ENCODE data around the gene COG4. TPM values are rescaled to one million over a fixed set of nuclear protein-coding genes. Genes with fewer than 3 reads are reported as not detected.
"Not testable (repeated sequence)": the region's sequence is repeated elsewhere in the genome, so short reads cannot be mapped to it uniquely, and the experiment has no call there.

Gene COG4
- total and polyA plus RNA-seq, 2 experiments from 2014 or later, result 60.6 to 66.4 TPM

DNA sequence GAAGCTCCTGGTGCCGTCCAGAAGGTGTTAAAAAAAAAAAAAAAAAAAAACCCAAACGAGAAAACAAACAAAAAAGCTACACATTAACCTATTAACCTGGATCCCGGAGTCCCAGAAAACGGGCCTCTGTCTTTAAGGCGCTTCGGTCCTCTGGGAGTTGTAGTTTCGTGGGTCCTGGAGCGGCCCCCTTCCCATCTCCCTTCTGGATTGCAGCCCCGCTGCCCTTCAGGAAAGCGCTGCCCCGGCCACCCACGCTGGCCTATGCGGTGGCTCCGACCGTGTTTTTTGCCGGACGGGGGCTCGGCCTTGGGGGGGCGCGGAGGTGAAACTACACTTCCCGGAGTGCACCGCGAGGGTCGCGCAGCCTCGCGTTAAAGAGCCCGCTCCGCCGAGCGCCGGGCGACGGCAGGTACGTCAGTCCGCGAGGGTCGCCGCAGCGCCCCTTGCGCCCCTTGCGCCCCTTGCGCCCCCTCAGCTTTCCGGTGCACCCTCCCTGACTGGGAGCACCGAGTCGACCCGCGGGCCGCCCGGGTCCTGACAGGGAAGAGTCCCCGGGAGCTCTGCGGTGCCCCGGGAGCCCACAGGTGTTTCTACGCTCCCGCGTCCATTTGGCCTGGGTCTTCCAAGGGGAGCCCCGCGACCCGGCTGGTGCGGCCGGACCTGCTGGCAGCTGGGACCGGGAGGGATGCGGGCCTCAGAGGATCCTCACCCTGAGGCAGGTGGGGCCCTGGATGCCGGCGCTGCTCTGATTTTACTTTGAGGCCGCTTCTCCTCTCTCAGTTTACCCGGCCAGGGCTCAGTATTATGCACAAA lies 68.9 kb downstream of the COG4 start, which contains the start of gene FCSK:
FCSK (plus strand) TSS at position 374 of the 813 bp plus-strand sequence. CDS start 8,596 bp downstream, outside the sequence.
- DNase-seq, result peak; percentile 78
- H3K9ac ChIP-seq, result peak within 1 kb of the TSS; percentile 87
- H3K27me3 ChIP-seq (replicated peaks; ENCODE audit: insufficient read depth), result no peaks in the 10 kb centered on the region
- no peaks in the 10 kb centered on the region for H3K79me2 ChIP-seq (ENCODE audit: insufficient read depth)
- H3F3A ChIP-seq (ENCODE audit: insufficient read depth), result no peaks in the 10 kb centered on the region
- in situ Hi-C loops (cut with MboI), result no loop called here
- H3K27ac ChIP-seq, result peak within 1 kb of the TSS; percentile 69
- 1% methylated on average over 41 to 51 of the region's 67 CpGs for WGBS, 2 experiments (ENCODE audit: low coverage in 1 of 2, low lambda C conversion rate in 2 of 2, missing lambda C conversion rate in 2 of 2)
- peak within 1 kb of the TSS; percentile 92 for H2AFZ ChIP-seq
- peak within 1 kb of the TSS; percentile 91 for H3K4me2 ChIP-seq (ENCODE audit: unreplicated experiment)
- H3K4me3 ChIP-seq, result peak within 1 kb of the TSS; percentile 83
- H3K4me1 ChIP-seq (ENCODE audit: insufficient read depth), result peaks cover 5% of the 10 kb centered on the region; the same call in 1 of the 2 replicates
- H3K9me3 ChIP-seq (ENCODE audit: low read depth), result no peaks in the 10 kb centered on the region
- no peaks in the 10 kb centered on the region for H4K20me1 ChIP-seq (ENCODE audit: insufficient read depth)
- no peaks in the 10 kb centered on the region for H3K9me2 ChIP-seq (ENCODE audit: insufficient read depth)
- TF ChIP-seq EZH2 (IDR thresholded peaks at IDR 0.05; ENCODE audit: insufficient read depth, poor library complexity, severe bottlenecking) (no peak), EZH2phosphoT487 (IDR thresholded peaks at IDR 0.05; ENCODE audit: insufficient read depth, low read depth) (no peak)
- H3K36me3 ChIP-seq (ENCODE audit: low read depth), result no peaks in the 10 kb centered on the region

GRCh38 chr16:70453892-70454221 lies 69.5 kb downstream of the COG4 start:
- peaks cover 5% of the 10 kb centered on the region; the same call in 1 of the 2 replicates for H3K4me1 ChIP-seq (ENCODE audit: insufficient read depth)
- no peaks in the 10 kb centered on the region for H3K36me3 ChIP-seq (ENCODE audit: low read depth)
- H3K4me2 ChIP-seq (ENCODE audit: unreplicated experiment), result peak overlapping the region; percentile 91
- peak overlapping the region; percentile 87 for H3K9ac ChIP-seq
- no peaks in the 10 kb centered on the region for H3K9me3 ChIP-seq (ENCODE audit: low read depth)
- no peak overlapping the region; the same call in 1 of the 2 replicates for H3K27ac ChIP-seq
- H3F3A ChIP-seq (ENCODE audit: insufficient read depth), result no peaks in the 10 kb centered on the region
- WGBS, 2 experiments (ENCODE audit: low coverage in 1 of 2, low lambda C conversion rate in 2 of 2, missing lambda C conversion rate in 2 of 2), result 0 to 1% methylated on average over 8 of the region's 8 CpGs
- no peaks in the 10 kb centered on the region for H3K79me2 ChIP-seq (ENCODE audit: insufficient read depth)
- peak overlapping the region; percentile 92 for H2AFZ ChIP-seq
- TF ChIP-seq EZH2 (IDR thresholded peaks at IDR 0.05; ENCODE audit: insufficient read depth, poor library complexity, severe bottlenecking), result no peak
- no peak for TF ChIP-seq EZH2phosphoT487 (IDR thresholded peaks at IDR 0.05; ENCODE audit: insufficient read depth, low read depth)
- H4K20me1 ChIP-seq (ENCODE audit: insufficient read depth), result no peaks in the 10 kb centered on the region
- no peaks in the 10 kb centered on the region for H3K9me2 ChIP-seq (ENCODE audit: insufficient read depth)
- DNase-seq, result no peak
- in situ Hi-C loops (cut with MboI), result no loop called here
- no peaks in the 10 kb centered on the region for H3K27me3 ChIP-seq (replicated peaks; ENCODE audit: insufficient read depth)
- peak overlapping the region; percentile 83 for H3K4me3 ChIP-seq

DNA sequence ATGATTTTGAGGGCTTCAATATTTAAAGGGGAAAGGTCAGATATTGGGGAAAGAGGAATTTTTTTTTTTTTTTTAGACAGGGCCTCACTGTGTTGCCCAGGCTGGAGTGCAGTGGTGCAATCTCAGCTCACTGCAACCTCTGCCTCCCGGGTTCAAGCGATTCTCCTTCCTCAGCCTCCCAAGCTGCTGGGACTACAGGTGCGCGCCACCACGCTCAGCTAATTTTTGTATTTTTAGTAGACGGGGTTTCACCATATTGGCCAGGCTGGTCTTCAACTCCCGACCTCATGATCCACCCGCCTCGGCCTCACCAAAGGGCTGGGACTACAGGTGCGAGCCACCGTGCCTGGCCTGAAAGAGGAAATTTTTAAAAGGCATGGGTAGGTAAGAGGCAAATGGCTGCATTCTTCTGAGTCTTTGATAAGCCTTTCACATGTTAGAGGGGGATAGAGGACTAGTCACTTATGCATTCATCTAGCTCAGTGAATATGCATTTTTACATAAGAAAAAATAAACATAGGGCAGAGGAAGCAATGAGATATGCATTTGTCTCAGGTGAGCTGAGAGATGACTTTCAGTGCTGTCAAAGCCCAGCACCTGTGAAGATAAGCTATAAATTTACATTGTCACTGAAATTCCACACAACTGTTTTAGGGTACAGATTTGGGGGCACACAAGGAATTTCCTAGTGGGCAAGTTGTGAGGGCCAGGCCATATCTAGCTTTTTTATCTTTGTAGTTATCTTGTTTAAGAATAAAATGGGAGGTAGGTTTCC lies 70.0 kb downstream of the COG4 start:
- in situ Hi-C loops (cut with MboI), result no loop called here
- TF ChIP-seq EZH2phosphoT487 (IDR thresholded peaks at IDR 0.05; ENCODE audit: insufficient read depth, low read depth), result no peak
- TF ChIP-seq EZH2 (IDR thresholded peaks at IDR 0.05; ENCODE audit: insufficient read depth, poor library complexity, severe bottlenecking), result no peak
- H3K9me2 ChIP-seq (ENCODE audit: insufficient read depth), result no peaks in the 10 kb centered on the region
- H3K9ac ChIP-seq, result peak overlapping the region; percentile 87
- no peaks in the 10 kb centered on the region for H3F3A ChIP-seq (ENCODE audit: insufficient read depth)
- H3K4me1 ChIP-seq (ENCODE audit: insufficient read depth), result peaks cover 5% of the 10 kb centered on the region; the same call in 1 of the 2 replicates
- H3K27ac ChIP-seq, result no peak overlapping the region
- 97 to 98% methylated on average over 11 of the region's 11 CpGs for whole genome bisulfite sequencing, 2 experiments (ENCODE audit: low coverage in 1 of 2, low lambda C conversion rate in 2 of 2, missing lambda C conversion rate in 2 of 2)
- peak overlapping the region; percentile 92 for H2AFZ ChIP-seq
- H4K20me1 ChIP-seq (ENCODE audit: insufficient read depth), result no peaks in the 10 kb centered on the region
- peak overlapping the region; percentile 83 for H3K4me3 ChIP-seq
- H3K79me2 ChIP-seq (ENCODE audit: insufficient read depth), result no peaks in the 10 kb centered on the region
- H3K27me3 ChIP-seq (replicated peaks; ENCODE audit: insufficient read depth), result no peaks in the 10 kb centered on the region
- no peaks in the 10 kb centered on the region for H3K36me3 ChIP-seq (ENCODE audit: low read depth)
- peak overlapping the region; percentile 91 for H3K4me2 ChIP-seq (ENCODE audit: unreplicated experiment)
- no peak for DNase-seq
- H3K9me3 ChIP-seq (ENCODE audit: low read depth), result no peaks in the 10 kb centered on the region

GRCh38 chr16:70451004-70451340 lies 72.4 kb downstream of the COG4 start:
- H3K9ac ChIP-seq; H3K27me3 ChIP-seq (replicated peaks; ENCODE audit: insufficient read depth); H3K9me3 ChIP-seq (ENCODE audit: low read depth); H3F3A ChIP-seq (ENCODE audit: insufficient read depth); DNase-seq; H3K4me3 ChIP-seq; H3K79me2 ChIP-seq (ENCODE audit: insufficient read depth); H3K4me1 ChIP-seq (ENCODE audit: insufficient read depth); H4K20me1 ChIP-seq (ENCODE audit: insufficient read depth); H3K36me3 ChIP-seq (ENCODE audit: low read depth); H3K27ac ChIP-seq; in situ Hi-C loops (cut with MboI); H3K9me2 ChIP-seq (ENCODE audit: insufficient read depth); H3K4me2 ChIP-seq (ENCODE audit: unreplicated experiment): not testable (repeated sequence)
- WGBS, 2 experiments (ENCODE audit: low coverage in 1 of 2, low lambda C conversion rate in 2 of 2, missing lambda C conversion rate in 2 of 2), result 21 to 23% methylated on average over 22 to 24 of the region's 25 CpGs
- H2AFZ ChIP-seq, result peak overlapping the region; percentile 60

GRCh38 chr16:70450142-70451003 lies 73.0 kb downstream of the COG4 start:
- DNase-seq; H3K79me2 ChIP-seq (ENCODE audit: insufficient read depth); H3K4me2 ChIP-seq (ENCODE audit: unreplicated experiment); H4K20me1 ChIP-seq (ENCODE audit: insufficient read depth); in situ Hi-C loops (cut with MboI); H3K4me1 ChIP-seq (ENCODE audit: insufficient read depth); H2AFZ ChIP-seq; H3K27me3 ChIP-seq (replicated peaks; ENCODE audit: insufficient read depth); H3F3A ChIP-seq (ENCODE audit: insufficient read depth); H3K9me2 ChIP-seq (ENCODE audit: insufficient read depth); H3K36me3 ChIP-seq (ENCODE audit: low read depth); H3K9me3 ChIP-seq (ENCODE audit: low read depth); H3K27ac ChIP-seq; H3K4me3 ChIP-seq; H3K9ac ChIP-seq: not testable (repeated sequence)
- 74 to 78% methylated on average over 28 to 31 of the region's 37 CpGs for WGBS, 2 experiments (ENCODE audit: low coverage in 1 of 2, low lambda C conversion rate in 2 of 2, missing lambda C conversion rate in 2 of 2)

Measured in GM23248 (cell line).